OCI-LY1 (cell line): ENCODE data around the gene STRBP.

ENCODE experiments used
- EZH2 ChIP-seq: fragments of 200-600 bp; sonication (generic), shearing (Covaris generic); IDR thresholded peaks from 2 replicates; pipeline ENCODE4 v1.8.0; 2017; ENCODE audit warnings: borderline replicate concordance, mixed run types, mild to moderate bottlenecking, antibody characterized with exemption, low read length, moderate library complexity, mixed read lengths
- TF ChIP-seq, protein P1 (sequence below): fragments of 200-600 bp; sonication (generic), shearing (Covaris generic); IDR thresholded peaks from 2 replicates; pipeline ENCODE4 v1.5.1; 2017; ENCODE audit warnings: mild to moderate bottlenecking, antibody characterized with exemption, low read length, moderate library complexity, mixed read lengths

DNA sequence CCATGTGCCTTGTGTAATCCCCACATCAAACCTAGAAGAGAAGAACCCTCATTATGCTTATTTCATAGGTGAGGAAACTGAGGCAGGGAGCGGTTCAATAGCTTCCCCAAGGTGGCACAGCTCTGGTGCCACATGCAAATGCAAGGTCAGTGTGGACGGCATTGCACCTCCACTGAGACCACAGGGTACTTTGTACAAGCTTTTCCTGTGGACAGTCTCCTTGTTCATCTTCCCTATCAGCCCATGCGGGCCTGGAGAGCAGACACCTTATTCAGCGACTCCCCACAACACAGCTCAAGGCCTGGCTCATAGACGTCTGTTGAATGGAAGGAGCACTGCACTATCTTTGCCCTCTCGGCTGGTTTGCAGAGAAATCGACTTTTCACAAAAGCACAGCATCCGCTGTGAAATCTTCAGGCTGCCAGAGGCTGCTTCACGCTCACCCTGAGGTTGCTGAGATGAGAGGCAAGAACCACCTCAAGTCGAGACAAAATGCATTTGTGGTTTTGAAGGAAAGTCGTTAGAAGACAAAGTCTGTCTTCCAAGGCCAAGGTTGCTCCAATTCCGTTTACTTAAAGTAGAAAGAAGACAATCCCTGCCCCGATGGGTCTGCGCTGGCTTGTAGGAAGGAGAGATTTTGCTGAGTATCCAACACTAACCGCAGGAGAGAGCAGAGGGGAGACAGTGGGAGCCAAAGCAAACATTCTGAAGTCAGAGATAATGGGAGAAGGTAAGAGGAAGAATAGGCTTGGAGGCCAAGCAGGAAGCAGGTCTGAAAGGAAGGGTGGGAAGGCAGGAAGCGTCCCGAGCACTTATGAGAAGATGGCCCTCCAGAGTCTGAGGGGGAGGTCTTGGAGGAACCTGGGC is 34.2 kb upstream of the STRBP start:
- TF ChIP-seq, protein P1, sequence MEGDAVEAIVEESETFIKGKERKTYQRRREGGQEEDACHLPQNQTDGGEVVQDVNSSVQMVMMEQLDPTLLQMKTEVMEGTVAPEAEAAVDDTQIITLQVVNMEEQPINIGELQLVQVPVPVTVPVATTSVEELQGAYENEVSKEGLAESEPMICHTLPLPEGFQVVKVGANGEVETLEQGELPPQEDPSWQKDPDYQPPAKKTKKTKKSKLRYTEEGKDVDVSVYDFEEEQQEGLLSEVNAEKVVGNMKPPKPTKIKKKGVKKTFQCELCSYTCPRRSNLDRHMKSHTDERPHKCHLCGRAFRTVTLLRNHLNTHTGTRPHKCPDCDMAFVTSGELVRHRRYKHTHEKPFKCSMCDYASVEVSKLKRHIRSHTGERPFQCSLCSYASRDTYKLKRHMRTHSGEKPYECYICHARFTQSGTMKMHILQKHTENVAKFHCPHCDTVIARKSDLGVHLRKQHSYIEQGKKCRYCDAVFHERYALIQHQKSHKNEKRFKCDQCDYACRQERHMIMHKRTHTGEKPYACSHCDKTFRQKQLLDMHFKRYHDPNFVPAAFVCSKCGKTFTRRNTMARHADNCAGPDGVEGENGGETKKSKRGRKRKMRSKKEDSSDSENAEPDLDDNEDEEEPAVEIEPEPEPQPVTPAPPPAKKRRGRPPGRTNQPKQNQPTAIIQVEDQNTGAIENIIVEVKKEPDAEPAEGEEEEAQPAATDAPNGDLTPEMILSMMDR = no peak
- no peak for TF ChIP-seq EZH2
